ENCODE measurements around the gene ZNF480.
"Not testable (repeated sequence)": the region's sequence is repeated elsewhere in the genome, so short reads cannot be mapped to it uniquely, and the experiment has no call there.

Gene ZNF480

DNA sequence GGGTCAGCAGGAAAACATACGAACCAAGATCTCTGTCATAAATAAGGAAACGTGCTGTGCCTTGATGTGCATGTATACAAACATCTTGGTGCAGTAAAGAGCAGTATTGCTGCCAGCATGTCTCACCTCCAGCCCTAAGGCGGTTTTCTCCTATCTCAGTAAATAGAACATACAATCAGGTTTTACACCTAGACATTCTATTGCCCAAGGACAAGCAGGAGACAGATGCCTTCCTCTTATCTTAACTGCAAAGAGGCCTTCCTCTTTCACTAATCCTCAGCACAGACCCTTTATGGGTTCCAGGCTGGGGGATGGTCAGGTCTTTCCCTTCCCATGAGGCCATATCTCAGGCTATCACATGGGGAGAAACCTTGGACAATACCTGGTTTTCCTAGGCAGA lies 42.1 kb downstream of the ZNF480 start:
- DNase-seq = not testable (repeated sequence)

DNA sequence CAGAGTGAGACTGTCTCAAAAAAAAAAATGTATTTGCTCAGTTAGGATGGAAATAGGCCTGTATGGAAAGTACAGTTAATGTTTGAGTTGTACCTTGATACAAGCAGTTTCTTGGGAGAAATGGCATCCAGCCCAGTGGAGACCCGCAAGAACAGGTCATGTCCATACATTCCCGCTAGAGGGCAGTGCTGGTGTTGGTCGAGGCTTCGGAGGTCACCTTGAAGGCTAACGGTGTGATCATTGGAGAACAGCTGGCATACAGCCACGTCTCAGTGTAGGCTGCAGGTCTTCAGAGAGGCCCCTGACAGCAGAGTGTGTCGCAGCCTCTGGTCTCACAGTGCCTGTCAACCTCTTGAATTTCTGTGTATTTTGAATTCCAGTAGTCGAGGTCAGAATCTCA lies 46.6 kb downstream of the ZNF480 start:
- DNase-seq = peak; percentile 40 to 63

DNA sequence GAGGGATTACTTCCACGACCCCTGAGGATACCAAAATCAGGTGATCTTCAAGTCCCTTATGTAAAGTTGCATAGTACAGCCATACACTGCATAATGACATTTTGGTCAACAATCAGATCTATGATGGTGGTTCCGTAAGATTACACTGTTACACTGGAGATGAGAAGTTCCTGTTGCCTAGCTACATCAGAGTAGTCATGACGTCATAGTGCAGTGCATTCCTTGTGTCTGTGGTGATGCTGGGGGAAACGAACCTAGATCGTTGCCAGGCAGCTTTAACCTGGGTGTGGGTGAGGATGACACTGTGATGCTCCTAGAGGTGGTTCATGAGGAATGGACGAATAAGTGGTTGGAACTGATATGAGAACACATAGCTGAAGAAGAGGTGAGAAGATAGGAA lies 48.2 kb downstream of the ZNF480 start:
- DNase-seq = no peak

DNA sequence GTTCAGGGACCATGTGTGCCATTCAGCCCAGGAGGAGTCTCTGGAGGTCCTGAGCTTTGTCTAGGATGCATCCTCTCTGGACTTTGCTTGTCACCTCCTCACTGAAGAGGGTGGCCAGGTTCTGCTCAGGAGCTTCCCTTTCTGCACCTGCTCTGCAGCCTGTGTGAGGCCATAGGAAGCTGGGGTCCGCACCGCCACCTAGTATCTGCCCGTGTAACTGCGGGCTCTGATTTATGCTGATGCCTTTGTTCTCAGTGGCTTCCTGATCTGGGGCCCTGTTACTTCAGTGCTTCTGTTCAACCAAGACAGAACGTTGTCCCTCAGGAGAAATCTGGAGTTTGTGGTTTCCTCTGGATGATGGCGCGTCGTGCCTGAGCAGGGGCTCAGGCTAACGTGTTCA lies 54.5 kb downstream of the ZNF480 start:
- DNase-seq = no peak

DNA sequence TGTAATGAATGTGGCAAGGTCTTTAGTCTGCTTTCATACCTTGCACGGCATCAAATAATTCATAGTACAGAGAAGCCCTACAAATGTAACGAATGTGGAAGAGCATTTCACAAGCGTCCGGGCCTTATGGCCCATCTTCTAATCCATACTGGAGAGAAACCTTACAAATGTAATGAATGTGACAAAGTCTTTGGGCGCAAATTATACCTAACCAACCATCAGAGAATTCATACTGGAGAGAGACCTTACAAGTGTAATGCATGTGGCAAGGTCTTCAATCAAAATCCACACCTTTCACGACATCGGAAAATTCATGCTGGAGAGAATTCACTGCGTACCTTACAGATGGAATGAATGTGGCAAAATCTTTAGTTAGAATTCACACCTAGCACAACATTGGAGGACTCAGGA lies 69.5 kb downstream of the ZNF480 start:
- no peak for DNase-seq

DNA sequence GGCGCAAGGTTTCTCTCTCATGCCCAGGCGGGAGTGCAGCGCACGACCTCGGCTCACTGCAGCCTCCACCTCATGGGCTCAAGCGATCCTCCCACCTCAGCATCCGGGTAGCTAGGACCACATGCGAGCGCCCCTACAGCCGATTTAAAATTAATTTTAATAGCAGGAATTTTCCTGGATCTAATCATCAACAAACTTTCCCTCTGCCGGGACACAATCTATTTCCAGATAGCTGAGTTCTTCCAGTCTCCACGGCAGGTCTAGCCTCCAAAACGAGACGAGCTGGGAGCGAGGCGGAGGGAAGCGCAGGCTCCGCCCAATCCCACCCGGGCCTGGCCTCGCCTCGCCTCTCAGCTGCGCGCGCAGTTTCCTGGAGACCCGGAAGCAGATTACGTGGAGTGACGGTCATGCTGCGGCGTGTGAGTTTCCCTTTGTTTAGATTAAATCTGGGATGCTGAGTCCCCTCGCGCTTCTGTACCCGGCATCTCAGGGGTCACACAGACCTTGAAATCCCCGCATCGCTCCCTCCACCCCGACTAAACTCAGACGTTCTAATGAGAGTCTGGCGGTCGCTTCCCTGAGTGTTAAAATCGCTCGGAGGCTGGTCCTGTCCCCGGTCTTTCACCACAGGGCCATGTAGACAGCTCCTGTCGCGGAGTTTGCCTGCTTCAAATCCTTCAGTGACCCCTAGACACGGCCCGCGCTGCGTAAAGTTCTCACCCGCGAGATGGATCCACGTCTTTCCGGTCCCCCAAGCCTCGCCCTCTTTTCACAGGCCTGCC lies 72.8 kb downstream of the ZNF480 start, which contains the start of gene ZNF880:
TSS of gene ZNF880 (plus strand) at position 365 of the 782 bp plus-strand sequence. CDS start at position 408, 43 bp downstream.
- DNase-seq = no peak

DNA sequence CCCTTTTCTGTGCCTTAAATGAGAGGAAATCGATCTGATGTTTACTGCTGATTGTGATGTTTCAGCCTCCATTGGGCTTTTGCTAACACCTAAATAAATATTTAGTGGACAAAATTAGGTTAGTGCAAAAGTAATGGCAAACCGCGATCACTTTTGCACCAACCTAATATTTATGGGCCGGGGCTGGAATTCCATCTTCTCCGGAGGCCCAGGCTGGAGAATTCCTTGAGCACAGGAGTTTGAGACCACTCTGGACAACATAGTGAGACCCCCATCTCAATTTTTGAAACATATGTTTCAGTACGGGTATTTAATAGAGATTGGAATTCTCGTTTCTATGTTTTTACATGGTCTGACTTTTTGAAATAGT lies 73.4 kb downstream of the ZNF480 start:
- DNase-seq = no peak

Data from AML-193 (cell line).